ENCODE data around the gene MDH2. TPM values are rescaled to one million over a fixed set of nuclear protein-coding genes. Genes with fewer than 3 reads are reported as not detected.
A peak's percentile ranks its signal among the peaks of the same experiment; 100 is the strongest.
"Not testable (repeated sequence)": the region's sequence is repeated elsewhere in the genome, so short reads cannot be mapped to it uniquely, and the experiment has no call there.

MDH2 gene
- polyA plus RNA-seq, 3 donors: 183 to 240 (median 206) TPM

DNA sequence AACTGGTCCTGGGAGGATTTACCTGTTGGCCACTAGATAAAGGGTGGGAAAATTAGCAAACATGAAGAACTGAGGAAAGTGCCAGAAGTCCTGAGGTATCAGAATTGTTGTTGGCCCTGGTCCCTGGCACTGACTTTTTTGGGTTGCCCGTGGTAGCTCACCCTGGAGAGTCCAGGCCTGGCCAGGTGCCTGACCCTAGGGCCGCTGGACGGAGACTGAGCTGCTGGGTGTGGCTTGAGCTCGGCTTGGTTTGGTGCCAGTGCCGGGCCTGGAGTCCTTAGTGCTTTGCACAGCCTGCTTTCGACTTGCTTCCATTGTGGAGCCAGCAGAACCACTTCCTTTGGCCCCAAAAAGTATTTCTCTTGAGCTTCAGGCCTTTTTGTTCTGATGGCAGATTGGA is 12.9 kb downstream of the MDH2 start:
- no peak for DNase-seq (ENCODE audit: extremely low read depth in 1 of 11, low read depth in 9 of 11, low spot score in 4 of 11)

DNA sequence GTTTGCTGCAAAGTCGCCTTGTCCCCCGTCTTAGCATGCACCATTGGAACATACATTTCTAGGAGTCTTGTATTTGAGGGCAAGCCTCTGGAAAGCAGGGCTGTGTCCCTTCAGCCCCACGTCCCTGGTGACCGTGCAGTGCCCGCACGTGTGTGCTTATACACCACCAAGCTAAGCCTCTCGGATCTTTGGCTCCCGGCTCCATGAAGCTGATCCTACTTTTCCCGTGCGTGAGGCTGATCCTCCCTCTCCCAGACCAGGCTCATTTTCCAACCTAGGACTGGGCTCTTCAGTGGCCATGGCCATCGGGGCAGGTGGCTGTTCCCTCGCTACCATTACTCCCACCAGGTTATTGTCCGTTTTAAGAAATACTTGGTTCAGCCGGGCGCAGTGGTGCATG is 14.3 kb downstream of the MDH2 start:
- DNase-seq (ENCODE audit: extremely low read depth in 1 of 11, low read depth in 9 of 11, low spot score in 4 of 11): no peak

DNA sequence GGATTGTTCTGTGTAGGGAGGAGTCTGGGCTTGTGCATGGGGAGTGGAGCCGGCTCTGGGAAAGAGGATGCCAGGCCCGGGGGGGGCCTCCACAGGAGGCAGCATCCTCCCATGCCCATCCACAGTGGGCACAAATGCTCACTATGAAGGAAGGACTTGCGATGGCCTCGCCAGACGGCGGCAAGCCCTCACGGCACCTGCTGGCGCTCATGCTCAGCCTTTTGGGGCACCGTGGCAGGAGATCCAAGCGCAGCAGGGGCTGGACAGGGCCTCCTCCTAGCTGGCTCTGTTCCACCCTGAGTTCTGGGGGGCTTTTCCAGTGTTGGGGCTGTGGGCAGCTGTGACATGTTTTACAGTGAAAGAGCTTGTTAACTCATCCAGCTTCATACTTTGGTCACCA is 15.2 kb downstream of the MDH2 start:
- no peak for DNase-seq (ENCODE audit: extremely low read depth in 1 of 11, low read depth in 9 of 11, low spot score in 4 of 11)

DNA sequence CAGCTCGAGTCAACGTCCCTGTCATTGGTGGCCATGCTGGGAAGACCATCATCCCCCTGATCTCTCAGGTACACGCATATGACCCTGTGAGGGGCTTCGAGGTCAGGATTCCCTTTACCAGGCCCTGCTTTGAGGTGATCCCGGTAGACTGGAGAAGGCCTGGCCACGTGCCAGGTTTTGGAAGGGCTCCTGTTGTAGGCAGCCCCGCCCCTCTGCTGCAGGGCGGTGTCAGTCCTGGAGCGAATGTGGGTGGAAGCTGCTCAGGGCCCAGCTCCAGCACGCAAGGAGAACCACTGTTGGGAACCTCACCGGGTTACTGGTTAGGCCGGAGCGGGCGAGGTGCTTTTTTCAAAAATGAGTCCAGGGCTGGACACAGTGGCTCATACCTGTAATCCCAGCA is 15.6 kb downstream of the MDH2 start:
- no peak for DNase-seq (ENCODE audit: extremely low read depth in 1 of 11, low read depth in 9 of 11, low spot score in 4 of 11)

DNA sequence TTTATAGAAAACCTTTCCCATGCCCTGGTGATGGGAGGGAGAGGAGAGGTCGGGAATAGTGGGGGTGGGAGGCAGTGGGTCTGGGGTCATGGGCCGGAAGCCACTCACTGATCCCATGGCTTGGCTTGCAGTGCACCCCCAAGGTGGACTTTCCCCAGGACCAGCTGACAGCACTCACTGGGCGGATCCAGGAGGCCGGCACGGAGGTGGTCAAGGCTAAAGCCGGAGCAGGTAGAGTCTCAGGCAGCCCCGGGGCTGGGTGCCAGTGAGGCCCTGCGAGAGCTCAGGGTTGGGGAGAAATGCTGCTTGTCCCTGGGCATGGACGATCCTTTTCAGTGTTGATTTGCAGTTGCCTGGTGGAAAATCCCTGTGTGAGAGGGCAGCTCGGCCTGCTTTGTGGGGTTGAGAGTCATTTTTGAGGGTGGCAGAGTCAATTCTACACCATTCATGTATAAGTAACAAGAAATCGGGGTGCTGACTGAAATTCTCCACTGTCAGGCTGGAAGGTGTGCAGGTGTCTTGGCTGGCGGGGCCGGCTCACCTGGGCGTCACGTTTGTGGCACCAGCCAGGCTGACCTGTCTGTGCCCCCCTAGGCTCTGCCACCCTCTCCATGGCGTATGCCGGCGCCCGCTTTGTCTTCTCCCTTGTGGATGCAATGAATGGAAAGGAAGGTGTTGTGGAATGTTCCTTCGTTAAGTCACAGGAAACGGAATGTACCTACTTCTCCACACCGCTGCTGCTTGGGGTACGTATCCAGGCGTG is 16.5 kb downstream of the MDH2 start:
- DNase-seq (ENCODE audit: extremely low read depth in 1 of 11, low read depth in 9 of 11, low spot score in 4 of 11): no peak

DNA sequence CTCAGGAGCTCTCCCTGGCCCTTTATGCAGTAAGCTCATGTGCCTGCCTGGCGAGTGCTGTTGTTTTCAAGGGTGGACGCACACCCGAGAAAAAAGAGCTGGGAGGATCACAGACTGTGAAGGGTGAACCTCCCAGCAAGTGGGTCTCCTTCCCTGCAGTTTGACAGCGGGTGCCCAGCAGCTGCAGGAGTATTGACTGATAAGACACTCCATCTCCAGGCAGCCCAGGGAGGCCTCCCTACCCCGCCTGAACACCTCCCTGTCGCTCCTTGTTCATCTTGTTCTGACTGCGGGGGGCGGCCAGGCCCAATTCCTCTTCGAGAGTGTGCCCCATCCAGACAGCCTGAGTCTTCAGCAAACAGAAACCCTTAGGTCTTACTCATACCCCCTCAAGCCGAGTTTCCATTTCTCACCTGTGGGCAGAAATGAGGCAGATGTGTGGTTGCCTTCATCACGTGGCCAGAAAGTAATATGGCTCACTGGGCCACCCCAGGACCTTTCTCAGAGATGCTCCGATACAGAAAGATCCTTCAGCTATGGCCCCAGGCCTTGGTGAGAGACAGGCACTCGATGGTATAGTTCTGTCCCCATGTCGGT is 17.2 kb downstream of the MDH2 start:
- no peak for DNase-seq (ENCODE audit: extremely low read depth in 1 of 11, low read depth in 9 of 11, low spot score in 4 of 11)

DNA sequence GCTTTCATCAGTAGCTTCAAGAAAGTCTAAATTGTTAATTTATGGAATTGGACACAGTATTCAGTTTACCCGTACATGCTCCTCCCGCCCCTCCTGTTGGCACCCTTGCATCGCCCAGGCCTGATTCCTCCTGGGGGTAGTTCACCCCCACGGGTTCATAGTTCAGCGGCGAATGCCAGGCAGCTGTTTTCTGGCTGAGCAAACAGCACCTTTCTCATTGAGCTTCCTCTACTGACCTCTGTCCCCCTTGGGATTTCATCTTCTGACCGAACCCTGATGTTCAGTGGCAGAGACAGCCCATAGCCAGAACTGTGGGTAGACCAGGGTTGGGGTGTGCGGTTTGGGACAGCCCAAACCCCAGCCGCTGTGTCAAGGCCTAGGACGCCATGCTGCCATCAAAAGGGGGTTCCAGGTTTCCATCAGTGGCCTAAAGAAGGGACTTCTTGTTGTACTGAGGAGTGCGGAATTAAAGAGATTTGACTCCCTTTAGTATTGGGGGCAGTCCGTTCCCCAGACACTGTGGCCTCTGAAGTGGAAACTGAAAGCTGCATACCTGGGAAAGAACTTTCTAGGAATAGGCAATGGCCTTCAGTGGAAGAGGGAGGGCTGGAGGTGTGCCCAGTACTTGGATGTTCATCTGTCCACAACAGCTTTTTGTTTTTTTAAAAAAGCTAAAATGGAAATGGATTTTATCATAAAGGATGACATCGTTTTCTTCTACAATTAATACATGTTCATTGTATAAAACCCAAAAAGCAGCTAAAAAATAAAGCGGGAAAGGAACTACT is 19.0 kb downstream of the MDH2 start:
- no peak for DNase-seq (ENCODE audit: extremely low read depth in 1 of 11, low read depth in 9 of 11, low spot score in 4 of 11)

DNA sequence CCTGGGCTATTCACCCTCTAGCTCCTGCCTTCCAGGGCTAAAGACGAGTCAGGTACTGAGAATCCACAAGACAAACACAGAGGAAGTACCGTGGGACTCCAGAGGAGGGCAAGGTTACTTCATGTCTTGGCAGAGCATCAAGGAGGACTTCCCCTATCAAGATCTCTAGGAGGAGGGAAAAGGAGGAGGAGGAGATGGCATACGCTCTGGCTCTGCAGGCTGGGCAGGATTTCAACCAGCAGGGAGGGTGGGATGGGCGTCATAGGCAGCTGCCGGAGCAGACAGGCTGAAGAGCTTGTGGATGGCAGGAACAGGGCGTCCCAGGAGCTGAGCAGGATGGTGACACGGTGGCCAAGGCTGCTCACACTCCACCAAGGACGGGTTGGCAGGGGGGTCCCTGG is 21.3 kb downstream of the MDH2 start:
- DNase-seq (ENCODE audit: extremely low read depth in 1 of 11, low read depth in 9 of 11, low spot score in 4 of 11): peak in 2 of 11 donors; percentile 10 to 26

DNA sequence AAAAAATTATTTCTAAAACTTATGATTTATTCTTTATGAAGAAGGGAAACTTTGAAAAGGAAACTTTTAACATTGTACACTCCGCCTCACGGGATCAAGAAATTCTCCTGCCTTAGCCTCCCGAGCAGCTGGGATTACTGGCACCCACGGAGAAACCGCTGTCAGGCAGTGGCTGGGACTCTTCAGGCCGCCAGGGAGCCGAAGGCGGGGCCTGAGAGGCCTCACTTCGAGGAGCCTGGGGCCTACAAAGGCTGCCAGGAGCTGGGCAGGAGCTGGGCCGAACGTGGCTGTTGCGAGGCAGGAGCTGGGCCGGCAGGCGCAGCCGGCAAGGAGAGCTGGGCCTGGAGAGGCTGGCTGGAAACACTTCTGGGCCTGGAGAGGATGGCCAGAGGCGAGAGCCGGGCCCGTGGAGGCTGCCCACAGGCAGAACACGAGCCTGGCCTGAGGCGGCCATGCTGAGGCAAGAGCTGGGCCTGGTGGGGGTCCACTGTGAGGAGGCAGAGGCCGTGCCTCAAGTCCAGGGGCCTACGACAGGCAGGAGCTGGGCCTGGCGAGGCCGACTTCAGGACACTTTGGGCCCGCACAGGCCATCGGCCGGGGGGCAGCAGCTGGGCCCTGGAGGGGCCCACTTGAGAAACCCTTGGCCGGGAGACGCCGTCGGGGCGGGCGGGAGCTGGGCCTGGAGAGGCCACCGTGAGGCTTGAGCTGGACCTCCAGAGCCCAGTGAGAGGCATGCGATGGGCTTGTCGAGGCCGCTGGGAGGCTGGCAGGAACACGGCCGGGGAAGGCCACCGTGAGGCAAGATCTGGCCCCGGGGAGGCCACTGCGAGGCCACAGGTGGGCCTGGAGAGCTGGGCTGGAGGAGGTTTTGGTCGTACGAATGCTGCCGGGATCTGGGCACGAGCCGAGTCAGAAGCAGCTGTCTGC is 23.7 kb downstream of the MDH2 start:
- DNase-seq (ENCODE audit: extremely low read depth in 1 of 11, low read depth in 9 of 11, low spot score in 4 of 11): no peak

DNA sequence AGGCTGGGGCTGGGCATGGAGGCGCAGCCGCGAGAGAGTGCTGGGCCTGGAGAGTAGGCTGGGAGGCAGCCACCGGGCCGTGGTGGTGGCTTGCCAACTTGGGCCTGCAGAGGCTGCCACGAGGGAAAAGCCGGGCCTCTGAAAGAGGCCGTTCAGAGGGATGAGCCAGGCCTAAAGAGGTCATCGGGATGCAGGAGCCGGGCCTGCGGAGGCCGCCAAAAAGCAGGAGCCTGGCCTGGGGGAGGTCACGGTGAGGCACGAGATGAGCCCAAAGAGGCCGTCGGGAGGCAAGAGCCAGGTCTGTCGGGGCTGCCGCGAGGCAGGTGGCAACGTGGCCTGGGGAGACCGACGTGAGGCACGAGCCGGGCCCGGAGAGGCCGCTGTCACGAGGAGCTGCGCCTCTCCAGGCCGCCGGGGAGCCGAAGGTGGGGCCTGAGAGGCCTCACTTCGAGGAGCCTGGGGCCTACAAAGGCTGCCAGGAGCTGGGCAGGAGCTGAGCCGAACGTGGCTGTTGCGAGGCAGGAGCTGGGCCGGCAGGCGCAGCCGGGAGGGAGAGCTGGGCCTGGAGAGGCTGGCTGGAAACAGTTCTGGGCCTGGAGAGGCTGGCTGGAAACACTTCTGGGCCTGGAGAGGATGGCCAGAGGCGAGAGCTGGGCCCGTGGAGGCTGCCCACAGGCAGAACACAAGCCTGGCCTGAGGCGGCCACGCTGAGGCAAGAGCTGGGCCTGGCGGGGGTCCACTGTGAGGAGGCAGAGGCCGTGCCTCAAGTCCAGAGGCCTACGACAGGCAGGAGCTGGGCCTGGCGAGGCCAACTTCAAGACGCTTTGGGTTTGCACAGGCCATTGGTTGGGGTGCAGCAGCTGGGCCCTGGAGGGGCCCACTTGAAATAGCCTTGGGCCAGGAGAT is 24.6 kb downstream of the MDH2 start:
- no peak for DNase-seq (ENCODE audit: extremely low read depth in 1 of 11, low read depth in 9 of 11, low spot score in 4 of 11)

DNA sequence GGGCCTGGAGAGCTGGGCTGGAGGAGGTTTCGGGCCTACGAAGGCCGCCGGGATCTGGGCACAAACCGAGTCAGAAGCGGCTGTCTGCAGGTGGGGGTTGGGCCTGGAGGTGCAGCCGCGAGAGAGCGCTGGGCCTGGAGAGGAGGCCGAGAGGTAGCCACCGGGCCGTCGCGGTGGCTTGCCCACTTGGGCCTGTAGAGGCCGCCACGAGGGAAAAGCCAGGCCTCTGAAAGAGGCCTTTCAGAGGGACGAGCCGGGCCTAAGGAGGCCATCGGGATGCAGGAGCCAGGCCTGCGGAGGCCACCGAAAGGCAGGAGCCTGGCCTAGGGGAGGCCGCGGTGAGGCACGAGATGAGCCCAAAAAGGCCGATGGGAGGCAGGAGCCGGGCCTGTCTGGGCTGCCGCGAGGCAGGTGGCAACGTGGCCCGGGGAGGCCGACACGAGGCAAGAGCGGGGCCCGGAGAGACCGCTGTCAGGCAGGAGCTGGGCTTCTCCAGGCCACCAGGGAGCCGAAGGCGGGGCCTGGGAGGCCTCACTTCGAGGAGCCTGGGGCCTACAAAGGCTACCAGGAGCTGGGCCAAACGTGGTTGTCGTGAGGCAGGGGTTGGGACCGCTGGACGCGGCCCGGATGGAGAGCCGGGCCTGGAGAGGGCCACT is 25.6 kb downstream of the MDH2 start:
- DNase-seq (ENCODE audit: extremely low read depth in 1 of 11, low read depth in 9 of 11, low spot score in 4 of 11): no peak

DNA sequence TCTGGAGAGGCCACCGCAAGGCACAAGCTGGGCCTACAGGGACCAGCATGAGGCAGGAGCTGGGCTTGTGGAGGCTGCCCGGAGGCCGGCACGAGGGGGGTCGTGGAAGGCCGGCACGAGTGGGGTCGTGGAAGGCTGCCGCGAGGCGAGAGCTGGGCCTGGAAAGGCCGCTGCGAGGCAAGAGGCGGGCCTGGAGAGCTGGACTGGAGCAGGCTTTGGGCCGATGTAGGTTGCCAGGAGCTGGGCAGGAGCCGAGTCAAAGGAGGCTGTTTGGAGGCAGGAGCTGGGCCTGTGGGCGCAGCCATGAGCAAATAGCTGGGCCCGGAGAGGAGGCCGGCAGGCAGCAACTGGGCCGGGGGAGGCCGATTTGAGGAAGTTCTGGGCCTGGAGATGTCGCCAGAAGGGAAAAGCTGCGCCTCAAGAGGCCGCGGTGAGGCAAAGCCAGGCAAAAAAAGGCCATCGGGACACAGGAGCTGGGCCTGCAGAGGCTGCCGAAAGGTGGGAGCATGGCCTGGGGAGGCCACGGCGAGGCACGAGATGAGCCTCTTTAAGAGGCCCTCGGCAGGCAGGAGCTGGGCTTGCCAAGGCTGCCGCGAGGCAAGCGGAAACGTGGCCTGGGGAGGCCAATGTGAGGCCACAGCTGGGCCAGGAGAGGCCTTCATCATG is 26.5 kb downstream of the MDH2 start:
- DNase-seq (ENCODE audit: extremely low read depth in 1 of 11, low read depth in 9 of 11, low spot score in 4 of 11): no peak

DNA sequence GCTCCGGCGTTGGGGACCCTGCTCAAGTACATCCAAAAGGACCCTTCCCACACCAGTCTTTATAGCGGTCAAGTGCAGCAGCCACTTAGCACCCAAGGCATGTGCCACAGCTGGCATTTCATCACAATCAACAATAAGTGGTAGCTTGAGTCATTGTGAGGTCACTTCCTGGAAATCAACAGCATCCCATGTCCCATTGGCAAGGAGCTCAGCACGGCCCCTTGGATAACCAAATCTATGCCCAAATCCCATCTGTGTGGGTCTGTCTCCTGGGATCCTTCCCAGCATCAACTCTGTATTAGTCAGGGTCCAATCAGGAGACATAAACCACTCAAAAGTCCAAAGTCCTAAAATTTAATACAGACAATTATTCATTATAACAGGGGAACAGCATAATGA is 27.1 kb downstream of the MDH2 start:
- DNase-seq (ENCODE audit: extremely low read depth in 1 of 11, low read depth in 9 of 11, low spot score in 4 of 11): no peak

DNA sequence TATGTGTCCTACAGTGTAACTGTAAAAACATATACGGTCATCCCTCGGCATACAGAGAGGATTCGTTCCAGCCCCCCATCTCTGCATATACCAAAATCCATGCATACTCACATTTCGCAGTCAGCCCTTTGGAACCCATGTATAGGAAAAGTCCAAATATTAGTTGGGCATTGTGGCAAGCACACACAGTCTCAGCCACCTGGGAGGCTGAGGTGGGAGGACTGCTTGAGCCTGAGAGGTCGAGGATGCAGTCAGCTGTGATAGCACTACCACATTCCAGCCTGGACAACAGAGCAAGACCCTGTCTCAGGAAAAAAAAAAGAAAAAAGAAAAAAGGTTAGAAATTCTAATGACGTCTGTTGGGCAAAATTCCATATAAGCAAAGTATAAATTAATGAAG is 29.1 kb downstream of the MDH2 start:
- DNase-seq (ENCODE audit: extremely low read depth in 1 of 11, low read depth in 9 of 11, low spot score in 4 of 11): no peak

DNA sequence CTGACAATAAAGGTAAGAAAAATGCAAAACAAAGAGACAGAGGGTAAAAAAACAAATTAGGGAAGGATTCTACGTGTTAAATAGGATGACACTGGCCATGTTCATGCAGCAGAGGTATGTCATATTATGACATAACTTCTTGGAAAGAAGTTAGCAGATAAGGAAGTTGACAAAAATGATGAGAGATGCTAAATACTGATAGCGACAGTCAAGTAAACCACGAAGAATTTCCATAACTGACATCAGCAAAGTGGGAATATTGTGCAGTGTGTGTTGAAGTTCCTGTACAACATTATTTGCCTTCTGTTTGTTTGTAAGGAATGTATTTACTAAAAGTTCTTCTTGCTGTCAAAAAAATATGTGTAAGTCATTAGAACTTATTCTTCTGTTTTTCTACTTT is 29.5 kb downstream of the MDH2 start:
- no peak for DNase-seq (ENCODE audit: extremely low read depth in 1 of 11, low read depth in 9 of 11, low spot score in 4 of 11)

DNA sequence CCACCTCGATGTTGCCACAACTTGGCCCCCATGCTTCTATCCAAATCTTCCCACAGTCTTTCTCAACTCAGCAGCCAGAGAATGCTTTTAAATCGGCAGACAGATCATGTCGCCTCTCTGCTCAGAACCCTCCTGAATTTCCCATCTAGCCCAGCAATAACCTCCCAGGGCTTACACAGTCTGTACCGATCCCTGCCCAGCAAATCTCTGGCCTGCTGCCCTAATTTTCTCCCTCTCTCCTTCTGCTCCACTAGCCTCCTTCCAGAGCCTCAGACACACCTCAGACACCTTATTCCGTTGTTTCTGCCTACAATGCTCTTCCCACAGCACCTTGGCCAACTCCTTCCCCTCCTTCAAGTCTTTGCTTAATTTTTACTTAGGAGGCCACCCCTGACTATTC is 32.3 kb downstream of the MDH2 start:
- no peak for DNase-seq (ENCODE audit: extremely low read depth in 1 of 11, low read depth in 9 of 11, low spot score in 4 of 11)

DNA sequence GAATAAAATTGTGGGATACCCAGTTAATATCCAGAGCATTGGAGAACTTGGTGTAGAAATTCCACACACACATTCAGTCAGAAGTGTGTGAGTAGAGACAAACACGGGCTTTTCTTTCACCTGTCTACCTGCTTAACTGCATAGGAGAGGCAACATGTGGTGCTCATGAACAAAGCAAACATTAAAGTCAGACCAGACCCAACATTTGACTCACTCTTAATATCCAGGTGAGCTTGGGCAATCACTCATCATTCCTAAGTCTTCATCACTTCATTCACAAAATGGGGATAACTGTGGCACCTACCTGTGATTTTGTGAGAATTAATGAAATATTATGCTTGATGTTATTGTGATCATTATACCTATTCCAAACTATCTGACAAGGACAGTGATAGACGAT is 36.2 kb downstream of the MDH2 start:
- DNase-seq (ENCODE audit: extremely low read depth in 1 of 11, low read depth in 9 of 11, low spot score in 4 of 11): not testable (repeated sequence)
